Thoracic aorta (tissue), 2 donors: Measurements from ENCODE around the gene ATG13. TPM values are rescaled to one million over a fixed set of nuclear protein-coding genes. Genes with fewer than 3 reads are reported as not detected.

ENCODE experiments used
- ATAC-seq: fragments of 150-250 bp; one replicate; pipeline ENCODE4 v1.8.0; 2017; ENCODE audit warnings: low read depth; ENCODE audit not compliant: insufficient number of reproducible peaks, low FRiP score
- DNase-seq: peaks from one replicate; pipeline ENCODE4 v3.0.0-alpha.2; 2020; ENCODE audit warnings: low spot score
- H3K27ac ChIP-seq, 2 donors: fragments of 200-600 bp; sonication (generic); 1 replicate in 1 of 2; 2 replicates in 1 of 2; pipeline ENCODE4 v1.5.1; 2016; ENCODE audit warnings: mild to moderate bottlenecking in 2 of 2, moderate library complexity in 2 of 2
- H3K27me3 ChIP-seq: fragments of 200-600 bp; sonication (generic); replicated peaks from 2 replicates; pipeline ENCODE4 v1.6.0; 2016; ENCODE audit warnings: mild to moderate bottlenecking; ENCODE audit not compliant: insufficient read depth
- H3K36me3 ChIP-seq: fragments of 200-600 bp; sonication (generic); one replicate; pipeline ENCODE4 v1.5.1; 2016
- H3K4me1 ChIP-seq, 2 donors: fragments of 200-600 bp; sonication (generic); 1 replicate in 1 of 2; 2 replicates in 1 of 2; pipeline versions ENCODE4 v1.5.1 to v1.6.0; 2016; ENCODE audit warnings: low read depth in 2 of 2, mild to moderate bottlenecking in 1 of 2; ENCODE audit not compliant: control insufficient read depth in 1 of 2
- H3K4me3 ChIP-seq: fragments of 200-600 bp; sonication (generic); 2 replicates; pipeline ENCODE4 v1.5.1; 2016; ENCODE audit warnings: mild to moderate bottlenecking
- H3K9me3 ChIP-seq: fragments of 200-600 bp; sonication (generic); 2 replicates; pipeline ENCODE4 v1.5.1; 2016
- CTCF ChIP-seq: fragments of 200-600 bp; sonication (generic); IDR thresholded peaks from one replicate; pipeline ENCODE4 v1.5.1; 2019; ENCODE audit warnings: antibody characterized with exemption
- total RNA-seq, 2 donors: library from RNA; depleted of rRNA; stranded (reverse); fragments of >200 nt; gene quantifications; one replicate each; pipeline versions ENCODE4 v1.1.0 to v1.2.3, GENCODE V29; 2016

The ATG13 gene
- total RNA-seq, 2 donors from 2014 or later = 121 to 144 TPM

DNA sequence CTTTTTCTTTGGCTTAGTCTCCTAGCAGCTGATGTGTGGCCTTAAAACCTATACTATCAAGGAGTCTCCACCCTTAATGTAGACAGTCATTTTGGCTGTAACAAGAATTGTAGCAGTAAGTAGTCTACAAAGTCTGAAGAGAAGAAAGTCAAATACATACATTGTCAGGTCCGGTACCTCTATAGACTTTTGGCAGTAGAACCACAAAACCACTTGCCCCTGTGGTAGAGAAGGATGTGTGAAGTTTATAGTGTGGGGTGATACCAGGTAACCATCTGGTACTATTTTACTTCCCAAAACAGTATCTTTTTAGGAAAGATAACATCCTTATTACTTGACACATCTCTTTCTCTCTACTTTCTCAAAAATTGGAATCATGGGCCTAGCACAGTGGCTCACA, 15.1 kb downstream of the ATG13 start:
- DNase-seq = no peak
- no peaks in the 10 kb centered on the region for H3K27me3 ChIP-seq
- no peak for ATAC-seq
- H3K4me3 ChIP-seq = no peak overlapping the region
- TF ChIP-seq CTCF = no peak
- H3K27ac ChIP-seq = no peak overlapping the region
- H3K36me3 ChIP-seq = peaks cover 11% of the 10 kb centered on the region
- H3K9me3 ChIP-seq = no peaks in the 10 kb centered on the region
- no peaks in the 10 kb centered on the region for H3K4me1 ChIP-seq

GRCh38 chr11:46633291-46634217, 16.2 kb downstream of the ATG13 start:
- Histone ChIP-seq H3K4me1 (no peaks in the 10 kb centered on the region), H3K36me3 (peaks cover 11% of the 10 kb centered on the region), H3K27ac (no peak overlapping the region), H3K4me3 (no peak overlapping the region), H3K27me3 (no peaks in the 10 kb centered on the region), H3K9me3 (no peaks in the 10 kb centered on the region)
- ATAC-seq = no peak
- TF ChIP-seq CTCF = no peak
- no peak for DNase-seq

DNA sequence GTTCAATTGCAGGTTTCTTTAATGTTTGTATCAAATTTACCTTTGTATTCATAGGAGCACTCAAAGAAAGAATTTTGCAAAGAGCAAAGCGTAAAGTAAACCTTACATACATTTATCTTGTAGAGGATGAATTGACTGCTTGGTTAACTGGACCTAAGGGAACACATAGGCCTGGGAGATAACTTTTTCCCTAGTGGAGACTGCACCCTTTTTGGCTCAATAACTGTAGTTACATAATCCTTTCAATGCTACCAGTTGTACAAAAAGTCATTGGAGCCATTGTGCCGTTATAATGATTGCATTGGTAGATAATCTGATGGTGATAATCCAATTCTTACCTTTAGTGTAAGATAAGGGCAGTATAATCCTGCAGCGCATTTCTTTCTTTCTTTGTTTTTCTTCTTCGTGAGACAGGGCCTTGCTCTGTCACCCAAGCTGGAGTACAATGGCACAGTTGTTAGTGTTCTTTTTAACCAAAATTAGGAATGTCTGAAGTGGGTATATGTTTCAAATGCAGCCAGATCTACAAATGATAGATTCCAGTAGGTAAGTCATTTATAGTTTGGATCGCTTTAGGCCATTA, 18.3 kb downstream of the ATG13 start:
- peaks cover 4% of the 10 kb centered on the region for H3K36me3 ChIP-seq
- H3K4me3 ChIP-seq = no peak overlapping the region
- H3K27me3 ChIP-seq = no peaks in the 10 kb centered on the region
- no peak for ATAC-seq
- no peak for TF ChIP-seq CTCF
- H3K4me1 ChIP-seq = no peaks in the 10 kb centered on the region
- DNase-seq = no peak
- H3K9me3 ChIP-seq = no peaks in the 10 kb centered on the region
- H3K27ac ChIP-seq = no peak overlapping the region

GRCh38 chr11:46637546-46637945, 20.2 kb downstream of the ATG13 start:
- no peak overlapping the region for H3K4me3 ChIP-seq

More at GRCh38 chr11:46637546-46637945, 20.2 kb downstream of the ATG13 start:
- no peak for TF ChIP-seq CTCF
- Histone ChIP-seq H3K9me3 (no peaks in the 10 kb centered on the region), H3K27me3 (no peaks in the 10 kb centered on the region), H3K27ac (no peak overlapping the region), H3K4me1 (no peaks in the 10 kb centered on the region), H3K36me3 (peaks cover 4% of the 10 kb centered on the region)
- DNase-seq (no peak), ATAC-seq (no peak)
